ENCODE data around the gene CCDC197. TPM values are rescaled to one million over a fixed set of nuclear protein-coding genes. Genes with fewer than 3 reads are reported as not detected.

The CCDC197 gene
- total and polyA plus RNA-seq, 7 experiments from 2014 or later, result not detected

DNA sequence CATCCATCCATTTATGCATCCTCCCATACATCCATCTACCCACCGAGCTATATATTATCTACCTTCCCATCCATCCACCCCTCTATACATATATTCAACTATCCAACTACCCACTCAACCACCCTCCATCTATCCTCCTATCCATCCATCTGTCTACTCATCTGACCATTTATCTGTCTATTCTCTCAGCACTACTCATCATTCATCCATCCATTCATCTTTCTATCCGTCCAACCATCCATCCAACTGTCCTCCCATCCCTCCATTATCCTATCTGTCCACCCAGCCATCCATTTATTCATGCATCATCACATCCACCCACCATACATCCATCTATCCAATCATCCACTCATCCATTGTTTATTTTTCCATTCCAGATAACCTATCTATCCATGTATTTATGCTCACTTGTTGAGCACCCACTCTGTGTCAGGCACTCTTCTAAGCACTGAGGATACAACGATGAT is 32.2 kb upstream of the CCDC197 start:
- Mint-ChIP-seq H3K36me3 (peaks cover 0 to 44% (median 0%) of the 10 kb centered on the region in 5 donors), H3K27ac (peak overlapping the region in 3 of 9 donors; percentile 3 to 100 (median 8)), H3K4me3 (peak overlapping the region in 1 of 10 donors; percentile 29), H3K9me3 (peaks cover 0 to 9% (median 0%) of the 10 kb centered on the region in 11 donors), H3K27me3 (no peaks in the 10 kb centered on the region), H3K4me1 (peaks cover 21 to 90% (median 47%) of the 10 kb centered on the region in 7 donors)
- ChIA-PET POLR2A (interaction anchor here (1.2 kb wide), 1 partner anchor 17 kb away, joined by 3 read pairs; no protein-coding TSS in a partner anchor), CTCF (interaction anchor here (18.5 kb wide), 1 partner anchor 26 kb away, joined by 388 read pairs; no protein-coding TSS in a partner anchor)
- H3K4me3 ChIP-seq (ENCODE audit: low read length), result no peak overlapping the region
- no peak for DNase-seq
- no peak for ATAC-seq
- intact Hi-C loops (cut with micrococcal nuclease), result loop anchor here in 1 of 2 donors (5.0 kb wide), 1 partner anchor 117 kb away; the partner anchor contains the start of genes DDX24 and IFI27L1
- H3K9me3 ChIP-seq (ENCODE audit: control insufficient read depth in 2 of 3, low read length in 3 of 3), result no peaks in the 10 kb centered on the region
- no peak overlapping the region for H3K27ac ChIP-seq (ENCODE audit: low read depth, low read length)
- no peaks in the 10 kb centered on the region for H3K36me3 ChIP-seq (ENCODE audit: control insufficient read depth in 2 of 3, insufficient read depth in 3 of 3, low read length in 3 of 3)
- H3K27me3 ChIP-seq (ENCODE audit: control insufficient read depth in 2 of 2, insufficient read depth in 2 of 2, low read length in 2 of 2), result no peaks in the 10 kb centered on the region
- peaks cover 25 to 62% of the 10 kb centered on the region in 2 donors for H3K4me1 ChIP-seq (ENCODE audit: control insufficient read depth in 2 of 2, insufficient read depth in 2 of 2, low read length in 2 of 2)

DNA sequence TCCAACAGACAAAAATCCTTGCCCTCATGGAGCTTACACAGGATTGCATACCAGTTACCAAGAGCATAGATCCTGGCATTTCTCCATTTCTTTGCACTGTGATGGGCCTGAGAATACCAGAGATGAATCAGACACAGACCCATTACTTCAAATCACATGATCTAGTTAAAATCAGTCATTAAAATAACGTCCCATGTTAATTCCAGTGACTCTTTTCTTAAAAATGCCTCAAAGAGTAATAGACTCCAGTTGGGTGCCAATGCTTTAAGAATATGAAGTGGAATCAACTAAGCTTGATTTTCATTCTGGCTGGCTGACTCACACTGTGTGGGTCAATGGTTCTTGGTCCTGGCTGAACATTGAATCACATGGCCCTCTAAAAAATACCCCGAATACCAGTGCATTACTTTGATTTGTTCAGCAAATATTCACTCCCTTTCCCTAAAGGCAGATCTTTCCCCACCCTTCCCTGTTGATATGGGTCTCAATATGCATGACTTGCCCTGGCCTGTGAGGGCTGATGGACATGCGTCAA is 31.7 kb upstream of the CCDC197 start:
- intact Hi-C loops (cut with micrococcal nuclease), result no loop called here
- Histone ChIP-seq H3K4me3 (ENCODE audit: low read length) (no peak overlapping the region), H3K4me1 (ENCODE audit: control insufficient read depth in 2 of 2, insufficient read depth in 2 of 2, low read length in 2 of 2) (peaks cover 22 to 60% of the 10 kb centered on the region in 2 donors), H3K27me3 (ENCODE audit: control insufficient read depth in 2 of 2, insufficient read depth in 2 of 2, low read length in 2 of 2) (no peaks in the 10 kb centered on the region), H3K36me3 (ENCODE audit: control insufficient read depth in 2 of 3, insufficient read depth in 3 of 3, low read length in 3 of 3) (no peaks in the 10 kb centered on the region), H3K9me3 (ENCODE audit: control insufficient read depth in 2 of 3, low read length in 3 of 3) (no peaks in the 10 kb centered on the region), H3K27ac (ENCODE audit: low read depth, low read length) (no peak overlapping the region)
- CTCF ChIA-PET, result interaction anchor here (18.5 kb wide), 1 partner anchor 26 kb away, joined by 388 read pairs; no protein-coding TSS in a partner anchor
- ATAC-seq, result no peak
- Mint-ChIP-seq H3K27ac (peak overlapping the region in 1 of 9 donors; percentile 100), H3K36me3 (peaks cover 0 to 44% (median 0%) of the 10 kb centered on the region in 5 donors), H3K4me3 (peak overlapping the region in 1 of 10 donors; percentile 29), H3K9me3 (peaks cover 0 to 9% (median 0%) of the 10 kb centered on the region in 11 donors), H3K4me1 (peaks cover 20 to 89% (median 44%) of the 10 kb centered on the region in 7 donors), H3K27me3 (no peaks in the 10 kb centered on the region)
- POLR2A ChIA-PET, result interaction anchor here (1.2 kb wide), 1 partner anchor 17 kb away, joined by 3 read pairs; no protein-coding TSS in a partner anchor
- no peak for DNase-seq

DNA sequence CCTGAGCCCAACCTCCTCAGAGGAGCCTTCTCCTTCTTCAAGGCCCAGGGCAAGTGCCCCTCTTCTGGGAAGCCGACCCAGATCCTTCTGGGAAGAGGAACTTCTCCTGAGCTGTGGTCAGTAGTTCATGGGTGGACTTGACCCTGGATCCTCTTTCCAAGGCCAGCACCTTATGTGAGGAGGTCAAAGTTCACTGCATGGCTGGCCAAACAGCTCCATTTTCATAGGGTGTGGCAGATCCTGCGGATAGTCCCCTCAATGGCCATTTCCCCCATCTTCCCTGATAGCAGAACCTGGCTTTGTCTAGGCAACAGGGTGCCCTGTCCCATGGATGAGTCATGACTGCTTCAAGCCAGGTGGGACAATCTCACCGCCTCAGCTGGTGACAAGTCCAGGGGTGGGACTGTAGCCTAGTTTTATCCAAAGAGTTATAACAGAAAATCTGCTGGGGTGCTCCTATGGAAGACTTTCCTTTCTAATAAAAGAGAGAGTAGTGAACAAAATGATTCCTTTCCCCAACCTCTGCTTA is 31.1 kb upstream of the CCDC197 start:
- Histone ChIP-seq H3K4me1 (ENCODE audit: control insufficient read depth in 2 of 2, insufficient read depth in 2 of 2, low read length in 2 of 2) (peaks cover 26 to 56% of the 10 kb centered on the region in 2 donors), H3K4me3 (ENCODE audit: low read length) (no peak overlapping the region), H3K9me3 (ENCODE audit: control insufficient read depth in 2 of 3, low read length in 3 of 3) (no peaks in the 10 kb centered on the region), H3K36me3 (ENCODE audit: control insufficient read depth in 2 of 3, insufficient read depth in 3 of 3, low read length in 3 of 3) (no peaks in the 10 kb centered on the region), H3K27me3 (ENCODE audit: control insufficient read depth in 2 of 2, insufficient read depth in 2 of 2, low read length in 2 of 2) (no peaks in the 10 kb centered on the region), H3K27ac (ENCODE audit: low read depth, low read length) (no peak overlapping the region)
- DNase-seq (no peak), ATAC-seq (no peak)
- ChIA-PET POLR2A (interaction anchor here (1.2 kb wide), 1 partner anchor 18 kb away, joined by 3 read pairs; no protein-coding TSS in a partner anchor), CTCF (interaction anchor here (18.5 kb wide), 1 partner anchor 27 kb away, joined by 388 read pairs; no protein-coding TSS in a partner anchor)
- intact Hi-C loops (cut with micrococcal nuclease), result no loop called here
- H3K4me1 Mint-ChIP-seq, result peaks cover 23 to 90% (median 44%) of the 10 kb centered on the region in 7 donors
- peaks cover 0 to 45% (median 0%) of the 10 kb centered on the region in 5 donors for H3K36me3 Mint-ChIP-seq
- H3K4me3 Mint-ChIP-seq, result no peak overlapping the region
- no peaks in the 10 kb centered on the region for H3K27me3 Mint-ChIP-seq
- peak overlapping the region in 2 of 9 donors; percentile 29 to 32 for H3K27ac Mint-ChIP-seq
- H3K9me3 Mint-ChIP-seq, result peaks cover 0 to 9% (median 0%) of the 10 kb centered on the region in 11 donors

GRCh38 chr14:93967637-93968250 is 29.4 kb upstream of the CCDC197 start:
- Histone ChIP-seq H3K4me1 (ENCODE audit: control insufficient read depth in 2 of 2, insufficient read depth in 2 of 2, low read length in 2 of 2) (peaks cover 25 to 44% of the 10 kb centered on the region in 2 donors), H3K36me3 (ENCODE audit: control insufficient read depth in 2 of 3, insufficient read depth in 3 of 3, low read length in 3 of 3) (no peaks in the 10 kb centered on the region), H3K4me3 (ENCODE audit: low read length) (no peak overlapping the region), H3K27me3 (ENCODE audit: control insufficient read depth in 2 of 2, insufficient read depth in 2 of 2, low read length in 2 of 2) (no peaks in the 10 kb centered on the region), H3K27ac (ENCODE audit: low read depth, low read length) (no peak overlapping the region), H3K9me3 (ENCODE audit: control insufficient read depth in 2 of 3, low read length in 3 of 3) (no peaks in the 10 kb centered on the region)
- no peaks in the 10 kb centered on the region for H3K27me3 Mint-ChIP-seq
- H3K4me3 Mint-ChIP-seq, result no peak overlapping the region
- no peak for DNase-seq
- ATAC-seq, result peak; percentile 10
- peak overlapping the region in 1 of 9 donors; percentile 32 for H3K27ac Mint-ChIP-seq
- peaks cover 0 to 39% (median 0%) of the 10 kb centered on the region in 5 donors for H3K36me3 Mint-ChIP-seq
- H3K9me3 Mint-ChIP-seq, result peaks cover 0 to 9% (median 0%) of the 10 kb centered on the region in 11 donors
- peaks cover 24 to 91% (median 36%) of the 10 kb centered on the region in 7 donors for H3K4me1 Mint-ChIP-seq
- ChIA-PET CTCF (interaction anchor here (0.6 to 18.5 kb wide), 5 partner anchors 8 to 32 kb away, joined by 3 to 388 read pairs (median 3); no protein-coding TSS in a partner anchor), POLR2A (interaction anchor here (1.2 to 2.2 kb wide), 6 partner anchors 9 to 28 kb away, joined by 3 to 12 read pairs (median 6); no protein-coding TSS in a partner anchor)
- intact Hi-C loops (cut with micrococcal nuclease), result no loop called here

DNA sequence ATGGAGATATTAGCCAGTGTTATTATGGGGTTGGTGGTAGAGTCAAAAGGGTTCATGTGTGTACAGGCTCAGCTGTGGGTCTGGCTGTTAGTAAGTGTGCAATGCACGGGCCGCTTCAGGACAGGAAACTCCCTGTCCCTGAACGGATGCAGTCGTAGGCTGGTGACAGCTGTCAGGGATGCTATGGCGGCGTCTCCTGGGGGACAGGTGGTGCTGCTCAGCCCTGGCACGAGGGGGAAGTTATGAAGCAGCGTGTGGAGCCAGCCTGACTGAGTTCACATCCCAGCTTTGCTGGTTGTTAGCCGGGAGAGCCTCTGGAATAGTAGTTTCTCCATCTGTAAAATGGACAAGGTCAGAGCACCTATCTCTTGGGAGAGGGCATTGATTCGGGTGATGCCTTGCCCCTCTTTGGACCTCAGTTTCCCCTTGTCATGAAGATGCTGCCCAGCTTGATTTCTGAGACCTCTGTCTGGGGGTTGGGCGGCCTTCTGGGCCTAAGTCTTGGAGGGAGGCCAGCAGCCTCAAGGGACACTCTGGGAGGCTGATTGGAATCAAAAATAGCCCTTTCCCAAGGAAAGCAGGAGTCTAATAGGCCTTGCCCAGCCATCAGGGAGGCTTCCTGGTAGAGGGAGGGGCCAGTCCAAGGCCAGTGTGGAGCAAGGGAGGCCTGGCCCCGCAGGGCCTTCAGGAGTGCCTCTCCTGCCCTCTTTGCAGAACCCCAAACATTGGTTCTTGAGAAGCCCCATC is 27.8 kb upstream of the CCDC197 start:
- no peaks in the 10 kb centered on the region for H3K36me3 ChIP-seq (ENCODE audit: control insufficient read depth in 2 of 3, insufficient read depth in 3 of 3, low read length in 3 of 3)
- CTCF ChIA-PET, result interaction anchor here (0.8 to 18.5 kb wide), 4 partner anchors 9 to 35 kb away, joined by 3 to 388 read pairs (median 20); no protein-coding TSS in a partner anchor
- Mint-ChIP-seq H3K27ac (peak overlapping the region in 1 of 9 donors; percentile 81), H3K4me3 (peak overlapping the region in 2 of 10 donors; percentile 51), H3K27me3 (no peaks in the 10 kb centered on the region), H3K9me3 (peaks cover 0 to 9% (median 0%) of the 10 kb centered on the region in 11 donors), H3K36me3 (peaks cover 0 to 34% (median 0%) of the 10 kb centered on the region in 5 donors), H3K4me1 (peaks cover 14 to 91% (median 23%) of the 10 kb centered on the region in 7 donors)
- no peak overlapping the region for H3K27ac ChIP-seq (ENCODE audit: low read depth, low read length)
- H3K4me1 ChIP-seq (ENCODE audit: control insufficient read depth in 2 of 2, insufficient read depth in 2 of 2, low read length in 2 of 2), result peaks cover 13 to 29% of the 10 kb centered on the region in 2 donors
- POLR2A ChIA-PET, result interaction anchor here (0.9 to 3.2 kb wide), 6 partner anchors 9 to 29 kb away, joined by 3 to 32 read pairs (median 9); no protein-coding TSS in a partner anchor
- no peak for DNase-seq
- H3K4me3 ChIP-seq (ENCODE audit: low read length), result no peak overlapping the region
- H3K9me3 ChIP-seq (ENCODE audit: control insufficient read depth in 2 of 3, low read length in 3 of 3), result no peaks in the 10 kb centered on the region
- no peak for ATAC-seq
- intact Hi-C loops (cut with micrococcal nuclease), result no loop called here
- no peaks in the 10 kb centered on the region for H3K27me3 ChIP-seq (ENCODE audit: control insufficient read depth in 2 of 2, insufficient read depth in 2 of 2, low read length in 2 of 2)
